Chondrocyte (in vitro differentiated cells): ENCODE data around the gene CNKSR3. TPM values are rescaled to one million over a fixed set of nuclear protein-coding genes. Genes with fewer than 3 reads are reported as not detected.

Source experiments
- DNase-seq: peaks from one replicate; pipeline ENCODE4 v3.0.0; 2021; ENCODE audit warnings: mixed read lengths, low spot score
- H3K27ac Mint-ChIP-seq: one replicate; pipeline ENCODE4 v1.8.0; 2021; ENCODE audit warnings: mild to moderate bottlenecking, moderate library complexity, mixed read lengths; ENCODE audit not compliant: unreplicated experiment
- H3K27me3 Mint-ChIP-seq: 2 replicates; pipeline ENCODE4 v1.8.0; 2021; ENCODE audit warnings: low read depth, mixed read lengths
- H3K36me3 Mint-ChIP-seq: 2 replicates; pipeline ENCODE4 v1.8.0; 2021; ENCODE audit warnings: low read depth, mixed read lengths
- H3K4me1 Mint-ChIP-seq: 2 replicates; pipeline ENCODE4 v1.8.0; 2021; ENCODE audit warnings: low read depth, mild to moderate bottlenecking, mixed read lengths
- H3K4me3 Mint-ChIP-seq: one replicate; pipeline ENCODE4 v1.8.0; 2021; ENCODE audit warnings: mild to moderate bottlenecking, moderate library complexity, mixed read lengths; ENCODE audit not compliant: unreplicated experiment
- H3K9me3 Mint-ChIP-seq: 2 replicates; pipeline ENCODE4 v1.8.0; 2021; ENCODE audit warnings: low read depth, mixed read lengths
- total RNA-seq: library from RNA; stranded (reverse); gene quantifications from 3 replicates; pipeline ENCODE4 v1.2.1, GENCODE V29; 2021
- TF ChIP-seq, protein P1 (sequence below): fragments of 200-600 bp; sonication (generic); IDR thresholded peaks from 2 replicates; pipeline ENCODE4 v1.5.0; 2021; ENCODE audit warnings: antibody characterized with exemption, mild to moderate bottlenecking, moderate library complexity

Gene CNKSR3
- total RNA-seq, 1 donor from 2014 or later, result 14.2 TPM

DNA sequence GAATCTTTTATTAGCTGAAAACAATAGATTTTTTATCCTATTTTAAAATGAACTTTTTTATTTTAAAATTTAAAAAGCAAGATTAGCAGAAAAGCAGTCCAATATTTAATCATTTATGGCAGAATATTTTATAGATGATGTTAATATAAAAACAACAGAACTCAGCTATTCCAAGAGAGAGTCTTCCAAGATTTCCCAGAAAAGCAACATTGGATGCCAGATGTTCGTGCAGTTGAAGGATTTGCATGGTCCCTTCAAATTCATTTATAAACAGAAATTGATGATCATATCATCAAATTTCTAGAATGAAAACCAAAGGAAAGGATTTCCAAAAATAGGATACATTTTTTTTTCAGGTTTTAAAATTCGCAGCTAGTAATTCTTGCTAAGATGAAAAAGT lies 25.4 kb upstream of the CNKSR3 start:
- Mint-ChIP-seq H3K27ac (no peak overlapping the region), H3K27me3 (no peaks in the 10 kb centered on the region), H3K36me3 (no peaks in the 10 kb centered on the region)

DNA sequence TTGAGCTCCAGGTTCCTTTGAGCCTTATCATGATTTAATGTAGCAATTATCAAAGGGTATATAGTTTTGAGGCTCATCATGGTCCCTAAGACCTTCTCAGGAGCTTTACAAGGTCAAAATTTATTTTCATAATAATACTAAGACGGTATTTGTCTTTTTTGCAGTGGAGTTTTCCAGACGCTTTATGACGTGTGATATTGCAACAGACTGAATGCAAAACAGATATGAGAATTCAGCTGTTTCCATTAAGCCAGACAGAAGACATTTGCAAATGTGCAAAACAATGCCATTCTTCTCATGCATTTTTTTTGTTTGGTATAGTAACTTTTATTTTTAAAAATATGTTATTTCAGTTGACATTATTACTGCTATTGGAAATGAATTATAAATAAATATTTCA lies 24.7 kb upstream of the CNKSR3 start:
- Mint-ChIP-seq H3K27ac (no peak overlapping the region), H3K9me3 (no peaks in the 10 kb centered on the region), H3K4me1 (peaks cover 5% of the 10 kb centered on the region), H3K36me3 (no peaks in the 10 kb centered on the region), H3K27me3 (no peaks in the 10 kb centered on the region), H3K4me3 (no peak overlapping the region)
- TF ChIP-seq, protein P1, sequence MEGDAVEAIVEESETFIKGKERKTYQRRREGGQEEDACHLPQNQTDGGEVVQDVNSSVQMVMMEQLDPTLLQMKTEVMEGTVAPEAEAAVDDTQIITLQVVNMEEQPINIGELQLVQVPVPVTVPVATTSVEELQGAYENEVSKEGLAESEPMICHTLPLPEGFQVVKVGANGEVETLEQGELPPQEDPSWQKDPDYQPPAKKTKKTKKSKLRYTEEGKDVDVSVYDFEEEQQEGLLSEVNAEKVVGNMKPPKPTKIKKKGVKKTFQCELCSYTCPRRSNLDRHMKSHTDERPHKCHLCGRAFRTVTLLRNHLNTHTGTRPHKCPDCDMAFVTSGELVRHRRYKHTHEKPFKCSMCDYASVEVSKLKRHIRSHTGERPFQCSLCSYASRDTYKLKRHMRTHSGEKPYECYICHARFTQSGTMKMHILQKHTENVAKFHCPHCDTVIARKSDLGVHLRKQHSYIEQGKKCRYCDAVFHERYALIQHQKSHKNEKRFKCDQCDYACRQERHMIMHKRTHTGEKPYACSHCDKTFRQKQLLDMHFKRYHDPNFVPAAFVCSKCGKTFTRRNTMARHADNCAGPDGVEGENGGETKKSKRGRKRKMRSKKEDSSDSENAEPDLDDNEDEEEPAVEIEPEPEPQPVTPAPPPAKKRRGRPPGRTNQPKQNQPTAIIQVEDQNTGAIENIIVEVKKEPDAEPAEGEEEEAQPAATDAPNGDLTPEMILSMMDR, result no peak
- no peak for DNase-seq

More for the DNA sequence above, 25.4 kb upstream of the CNKSR3 start:
- DNase-seq, result no peak
- Mint-ChIP-seq H3K4me1 (peaks cover 8% of the 10 kb centered on the region), H3K9me3 (no peaks in the 10 kb centered on the region), H3K4me3 (no peak overlapping the region)
- TF ChIP-seq, protein P1, result no peak

DNA sequence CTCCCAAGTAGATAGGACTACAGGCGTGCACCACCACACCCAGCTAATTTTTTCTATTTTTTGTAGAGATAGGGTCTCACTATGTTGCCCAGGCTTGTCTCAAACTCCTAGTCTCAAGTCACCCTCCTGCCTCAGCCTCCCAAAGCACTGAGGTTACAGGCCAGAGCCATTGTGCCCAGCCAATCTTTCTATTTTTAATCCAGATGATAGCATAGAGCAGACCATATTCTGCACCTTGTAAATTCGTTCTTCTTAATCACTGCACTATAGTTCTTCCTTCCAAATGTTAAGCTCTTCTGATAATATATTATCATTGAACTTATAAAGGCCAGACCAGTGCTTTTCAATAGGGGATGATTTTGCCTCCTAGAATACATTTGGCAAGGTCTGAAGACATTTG lies 24.0 kb upstream of the CNKSR3 start:
- no peak for DNase-seq
- Mint-ChIP-seq H3K27me3 (no peaks in the 10 kb centered on the region), H3K27ac (no peak overlapping the region), H3K4me3 (no peak overlapping the region), H3K4me1 (peaks cover 4% of the 10 kb centered on the region), H3K36me3 (no peaks in the 10 kb centered on the region), H3K9me3 (no peaks in the 10 kb centered on the region)
- TF ChIP-seq, protein P1, result no peak

DNA sequence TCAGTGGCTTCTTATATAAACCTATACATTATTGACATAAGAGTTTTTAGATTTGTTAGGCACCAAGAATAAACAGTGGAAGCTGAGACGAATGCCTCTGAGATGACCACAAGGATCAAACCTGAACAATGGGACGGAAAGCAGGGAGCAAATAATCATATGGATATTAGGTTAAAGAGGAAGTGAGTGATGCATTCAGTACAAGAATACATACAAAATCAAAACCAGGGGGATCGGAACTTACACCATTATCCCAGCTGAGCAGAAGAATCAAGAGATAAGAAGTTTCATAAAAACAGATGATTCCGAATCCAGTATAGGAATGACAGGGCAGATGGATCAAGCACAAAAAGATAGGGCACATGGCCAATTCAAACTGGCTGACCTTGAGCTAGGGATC lies 21.9 kb upstream of the CNKSR3 start:
- Mint-ChIP-seq H3K9me3 (peaks cover 3% of the 10 kb centered on the region), H3K27me3 (no peaks in the 10 kb centered on the region), H3K36me3 (no peaks in the 10 kb centered on the region), H3K4me3 (no peak overlapping the region), H3K4me1 (no peaks in the 10 kb centered on the region), H3K27ac (no peak overlapping the region)
- no peak for DNase-seq
- TF ChIP-seq, protein P1, result no peak

DNA sequence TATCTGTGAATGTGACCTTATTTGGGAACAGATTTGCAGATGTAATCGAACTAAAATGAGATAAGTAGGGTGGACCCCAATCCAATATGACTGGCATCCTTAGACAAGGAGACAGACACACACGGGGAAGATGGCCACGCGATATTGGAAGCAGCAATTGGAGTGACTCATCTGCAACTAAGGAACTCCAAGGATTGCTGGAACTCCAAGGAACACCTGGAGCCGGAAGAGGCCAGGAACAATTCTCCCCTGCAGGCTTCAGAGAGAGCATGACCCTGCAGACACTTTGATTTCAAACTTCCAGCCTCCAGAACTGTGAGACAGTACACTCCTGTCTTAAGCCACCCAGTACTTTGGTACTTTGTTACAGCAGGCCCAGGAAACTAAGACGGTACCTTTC lies 19.5 kb upstream of the CNKSR3 start:
- H3K4me3 Mint-ChIP-seq, result no peak overlapping the region
- H3K36me3 Mint-ChIP-seq, result no peaks in the 10 kb centered on the region
- no peaks in the 10 kb centered on the region for H3K4me1 Mint-ChIP-seq
- TF ChIP-seq, protein P1, result no peak
- peaks cover 3% of the 10 kb centered on the region for H3K9me3 Mint-ChIP-seq
- H3K27ac Mint-ChIP-seq, result no peak overlapping the region
- H3K27me3 Mint-ChIP-seq, result no peaks in the 10 kb centered on the region
- no peak for DNase-seq
